ENCODE results near the gene NT5C.
"Not testable (repeated sequence)": the region's sequence is repeated elsewhere in the genome, so short reads cannot be mapped to it uniquely, and the experiment has no call there.

Gene NT5C

GRCh38 chr17:75138519-75138918 lies 7.0 kb upstream of the NT5C start:
- Histone ChIP-seq H3K27ac (no peak overlapping the region), H3K9me3 (no peaks in the 10 kb centered on the region), H3K36me3 (peaks cover 0 to 11% (median 0%) of the 10 kb centered on the region in 3 donors), H3K27me3 (no peaks in the 10 kb centered on the region), H3K4me1 (no peaks in the 10 kb centered on the region), H3K4me3 (no peak overlapping the region)
- intact Hi-C loops (cut with DNase I; ENCODE audit: low total_unique reads) = no loop called here
- no peak for DNase-seq
- TF ChIP-seq CTCF (IDR thresholded peaks at IDR 0.05) = no peak

GRCh38 chr17:75137762-75138161 lies 6.2 kb upstream of the NT5C start:
- DNase-seq; H3K9me3 ChIP-seq; H3K4me1 ChIP-seq; H3K27ac ChIP-seq; intact Hi-C loops (cut with DNase I; ENCODE audit: low total_unique reads); H3K27me3 ChIP-seq; H3K4me3 ChIP-seq: not testable (repeated sequence)
- H3K36me3 ChIP-seq = peaks cover 0 to 11% (median 0%) of the 10 kb centered on the region in 3 donors

GRCh38 chr17:75135946-75136345 lies 4.4 kb upstream of the NT5C start:
- H3K27ac ChIP-seq = no peak overlapping the region
- no peaks in the 10 kb centered on the region for H3K27me3 ChIP-seq
- intact Hi-C loops (cut with DNase I; ENCODE audit: low total_unique reads) = no loop called here

GRCh38 chr17:75135452-75135851 lies 3.9 kb upstream of the NT5C start:
- Histone ChIP-seq H3K27me3 (no peaks in the 10 kb centered on the region), H3K9me3 (no peaks in the 10 kb centered on the region), H3K36me3 (no peaks in the 10 kb centered on the region), H3K4me1 (peaks cover 0 to 12% (median 3%) of the 10 kb centered on the region in 4 donors), H3K27ac (no peak overlapping the region), H3K4me3 (no peak overlapping the region)
- intact Hi-C loops (cut with DNase I; ENCODE audit: low total_unique reads) = no loop called here
- no peak for TF ChIP-seq CTCF (IDR thresholded peaks at IDR 0.05)
- DNase-seq = no peak

More at GRCh38 chr17:75135946-75136345, 4.4 kb upstream of the NT5C start:
- Histone ChIP-seq H3K4me3 (no peak overlapping the region), H3K9me3 (no peaks in the 10 kb centered on the region), H3K4me1 (peaks cover 0 to 7% (median 3%) of the 10 kb centered on the region in 4 donors), H3K36me3 (no peaks in the 10 kb centered on the region)
- TF ChIP-seq CTCF (IDR thresholded peaks at IDR 0.05) = no peak
- no peak for DNase-seq

- H3K9me3 ChIP-seq; H3K4me3 ChIP-seq; H3K27ac ChIP-seq; DNase-seq; intact Hi-C loops (cut with DNase I; ENCODE audit: low total_unique reads); H3K27me3 ChIP-seq: not testable (repeated sequence)
- Histone ChIP-seq H3K4me1 (peaks cover 0 to 15% (median 5%) of the 10 kb centered on the region in 4 donors), H3K36me3 (peaks cover 0 to 15% (median 0%) of the 10 kb centered on the region in 3 donors)
These were observed 2.2 kb upstream of the NT5C start for GRCh38 chr17:75133607-75134347.

- no peak for TF ChIP-seq CTCF (IDR thresholded peaks at IDR 0.05)
- Histone ChIP-seq H3K27ac (no peak overlapping the region), H3K36me3 (peaks cover 0 to 19% (median 0%) of the 10 kb centered on the region in 3 donors), H3K9me3 (no peaks in the 10 kb centered on the region), H3K27me3 (no peaks in the 10 kb centered on the region), H3K4me3 (no peak overlapping the region), H3K4me1 (peaks cover 0 to 15% (median 5%) of the 10 kb centered on the region in 4 donors)
- no peak for DNase-seq
- intact Hi-C loops (cut with DNase I; ENCODE audit: low total_unique reads) = no loop called here
These were observed 1.5 kb upstream of the NT5C start for GRCh38 chr17:75133001-75133400.

- Histone ChIP-seq H3K36me3 (peaks cover 0 to 19% (median 0%) of the 10 kb centered on the region in 3 donors), H3K27ac (peak overlapping the region; percentile 79 to 85), H3K4me3 (peak overlapping the region; percentile 61 to 63), H3K4me1 (peaks cover 0 to 15% (median 5%) of the 10 kb centered on the region in 4 donors)
- DNase-seq; H3K9me3 ChIP-seq; intact Hi-C loops (cut with DNase I; ENCODE audit: low total_unique reads); H3K27me3 ChIP-seq: not testable (repeated sequence)
These were observed 767 bp upstream of the NT5C start for GRCh38 chr17:75132018-75133000.
